B cell (primary cell): Measurements from ENCODE around the gene NHSL2.

Experiments
- EZH2 ChIP-seq: IDR thresholded peaks from 2 replicates; pipeline ENCODE4 v1.6.1; 2012; ENCODE audit warnings: borderline replicate concordance, low read depth, mild to moderate bottlenecking, moderate library complexity, low read length; ENCODE audit not compliant: insufficient read depth, poor library complexity, severe bottlenecking
- TF ChIP-seq, protein P1 (sequence below): fragments of 200-600 bp; IDR thresholded peaks from one replicate; pipeline ENCODE4 v1.8.0; 2022; ENCODE audit warnings: antibody characterized with exemption, mild to moderate bottlenecking

DNA sequence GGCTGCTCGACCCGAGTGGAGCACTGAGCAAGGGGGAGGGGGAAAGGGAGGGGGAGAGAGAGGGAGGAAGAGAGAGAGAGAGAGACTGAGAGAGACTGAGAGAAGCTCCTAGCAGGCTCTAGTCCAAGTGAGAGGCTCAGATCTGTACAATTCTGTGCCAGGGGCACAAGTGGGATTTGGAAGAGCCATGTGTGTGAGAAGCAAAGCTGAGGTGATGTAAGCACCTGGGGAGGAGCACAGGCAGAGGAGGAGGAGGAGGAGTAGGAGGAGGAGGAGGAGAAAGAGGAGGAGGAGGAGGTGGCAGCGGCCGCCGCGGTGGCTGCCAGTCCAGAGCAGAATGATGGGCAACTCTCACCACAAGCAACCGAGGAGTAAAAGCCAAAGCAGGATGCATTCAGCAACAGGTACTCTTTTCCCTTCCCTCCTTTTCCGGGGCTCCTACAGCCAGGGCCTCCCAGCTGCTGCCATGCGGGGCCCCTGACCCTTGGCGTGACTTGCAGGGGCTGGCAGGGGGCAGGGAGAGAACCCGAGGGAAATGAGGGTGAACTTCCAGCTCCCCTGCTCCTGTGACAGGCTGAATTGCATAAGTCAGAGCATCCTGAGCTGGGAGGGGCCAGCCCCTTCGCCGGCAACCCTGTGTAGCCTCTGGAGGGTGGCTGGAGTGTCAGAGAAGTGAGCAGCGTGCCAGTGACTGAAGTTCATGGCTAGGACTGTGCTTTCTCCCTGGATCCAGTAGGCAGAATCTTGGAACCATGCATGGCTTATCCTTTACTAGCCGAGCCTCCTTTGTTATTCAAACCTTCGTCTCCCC lies 158.9 kb downstream of the NHSL2 start:
- TF ChIP-seq, protein P1, sequence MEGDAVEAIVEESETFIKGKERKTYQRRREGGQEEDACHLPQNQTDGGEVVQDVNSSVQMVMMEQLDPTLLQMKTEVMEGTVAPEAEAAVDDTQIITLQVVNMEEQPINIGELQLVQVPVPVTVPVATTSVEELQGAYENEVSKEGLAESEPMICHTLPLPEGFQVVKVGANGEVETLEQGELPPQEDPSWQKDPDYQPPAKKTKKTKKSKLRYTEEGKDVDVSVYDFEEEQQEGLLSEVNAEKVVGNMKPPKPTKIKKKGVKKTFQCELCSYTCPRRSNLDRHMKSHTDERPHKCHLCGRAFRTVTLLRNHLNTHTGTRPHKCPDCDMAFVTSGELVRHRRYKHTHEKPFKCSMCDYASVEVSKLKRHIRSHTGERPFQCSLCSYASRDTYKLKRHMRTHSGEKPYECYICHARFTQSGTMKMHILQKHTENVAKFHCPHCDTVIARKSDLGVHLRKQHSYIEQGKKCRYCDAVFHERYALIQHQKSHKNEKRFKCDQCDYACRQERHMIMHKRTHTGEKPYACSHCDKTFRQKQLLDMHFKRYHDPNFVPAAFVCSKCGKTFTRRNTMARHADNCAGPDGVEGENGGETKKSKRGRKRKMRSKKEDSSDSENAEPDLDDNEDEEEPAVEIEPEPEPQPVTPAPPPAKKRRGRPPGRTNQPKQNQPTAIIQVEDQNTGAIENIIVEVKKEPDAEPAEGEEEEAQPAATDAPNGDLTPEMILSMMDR, result no peak
- TF ChIP-seq EZH2, result no peak
